HG03521 (cell line): ENCODE measurements around the gene PABPN1.

ENCODE experiments used
- ATAC-seq: cut with Tn5 transposase; IDR thresholded peaks from one replicate; pipeline ENCODE4 v1.9.1; 2021; ENCODE audit warnings: mild to moderate bottlenecking, moderate library complexity; ENCODE audit not compliant: unreplicated experiment

The PABPN1 gene

GRCh38 chr14:23358042-23358441, 36.8 kb downstream of the PABPN1 start:
- ATAC-seq = no peak

GRCh38 chr14:23358553-23359166, 37.4 kb downstream of the PABPN1 start:
- ATAC-seq = no peak

- no peak for ATAC-seq
These were observed 37.9 kb downstream of the PABPN1 start for GRCh38 chr14:23359167-23359626.

GRCh38 chr14:23359722-23360447, 38.6 kb downstream of the PABPN1 start:
- ATAC-seq = no peak

- ATAC-seq = no peak
These were observed 39.2 kb downstream of the PABPN1 start for GRCh38 chr14:23360496-23360895.

GRCh38 chr14:23361320-23361719, 40.1 kb downstream of the PABPN1 start:
- no peak for ATAC-seq

- ATAC-seq = no peak
These were observed 40.5 kb downstream of the PABPN1 start for GRCh38 chr14:23361763-23362162.

- ATAC-seq = no peak
These were observed 40.9 kb downstream of the PABPN1 start for GRCh38 chr14:23362200-23362599.

GRCh38 chr14:23364164-23365035, 43.1 kb downstream of the PABPN1 start:
- no peak for ATAC-seq

- no peak for ATAC-seq
These were observed 43.9 kb downstream of the PABPN1 start, which contains the start of gene EFS for GRCh38 chr14:23365036-23365731. Gene EFS, minus strand, starts transcription at chr14:23365172. Its CDS starts 147 bp downstream, at chr14:23365025.

DNA sequence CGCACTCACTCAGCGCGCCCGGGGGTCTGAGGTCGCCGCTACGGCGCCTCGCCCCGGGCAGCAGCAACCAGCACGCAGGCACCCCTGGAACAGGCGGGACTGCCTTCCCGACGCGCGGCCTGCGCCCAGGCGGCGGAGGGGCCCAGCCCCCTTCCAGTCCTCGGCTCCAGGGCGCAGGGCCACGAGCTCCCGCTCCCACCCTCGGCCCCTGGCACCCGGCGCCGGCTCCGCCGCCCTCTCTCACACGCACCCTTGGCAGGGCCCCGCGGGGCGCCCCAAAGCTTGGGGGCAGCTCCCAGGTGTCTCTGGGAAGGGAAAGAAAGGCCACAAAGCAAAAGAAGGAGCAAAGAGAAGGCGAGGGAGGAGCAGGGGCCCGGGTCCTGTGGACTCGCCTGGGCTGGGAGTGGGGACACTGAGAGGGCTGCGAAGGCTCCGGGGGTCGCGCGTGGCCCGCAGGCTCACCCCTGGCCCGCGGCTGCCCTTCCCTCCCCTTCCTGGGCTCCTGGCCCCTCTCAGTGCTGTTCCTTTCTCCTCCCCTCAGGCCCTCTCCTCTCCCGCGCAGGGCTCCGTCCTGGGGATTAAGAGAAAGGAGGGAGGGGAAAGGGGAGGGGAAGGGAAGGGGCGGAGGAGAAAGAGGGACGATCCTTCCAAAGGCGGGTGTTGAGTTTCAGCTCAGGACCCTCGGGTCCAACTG, 44.6 kb downstream of the PABPN1 start:
- ATAC-seq = no peak

- ATAC-seq = no peak
These were observed 45.2 kb downstream of the PABPN1 start for GRCh38 chr14:23366426-23366921.

- ATAC-seq = no peak
These were observed 49.0 kb downstream of the PABPN1 start for GRCh38 chr14:23370221-23370620.

DNA sequence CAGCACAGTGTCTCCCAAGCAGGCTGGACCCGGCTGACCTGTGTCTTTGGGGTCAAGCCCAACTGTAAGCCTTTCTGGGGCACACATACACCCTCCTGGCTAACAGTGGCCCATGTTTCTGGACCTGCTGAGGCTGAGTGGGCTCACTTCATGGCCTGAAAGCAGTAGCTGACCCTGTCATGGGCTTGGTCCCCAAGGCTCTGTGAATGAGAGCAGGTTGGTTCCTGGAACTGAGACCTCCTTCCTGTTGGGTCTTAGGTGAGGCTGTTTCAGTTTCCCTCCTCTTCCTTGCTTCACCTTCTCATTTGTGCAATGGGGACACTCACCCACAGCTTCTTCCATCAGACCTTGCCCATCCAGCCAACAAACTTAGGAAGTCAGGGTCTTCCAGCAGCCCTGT, 50.6 kb downstream of the PABPN1 start:
- no peak for ATAC-seq

DNA sequence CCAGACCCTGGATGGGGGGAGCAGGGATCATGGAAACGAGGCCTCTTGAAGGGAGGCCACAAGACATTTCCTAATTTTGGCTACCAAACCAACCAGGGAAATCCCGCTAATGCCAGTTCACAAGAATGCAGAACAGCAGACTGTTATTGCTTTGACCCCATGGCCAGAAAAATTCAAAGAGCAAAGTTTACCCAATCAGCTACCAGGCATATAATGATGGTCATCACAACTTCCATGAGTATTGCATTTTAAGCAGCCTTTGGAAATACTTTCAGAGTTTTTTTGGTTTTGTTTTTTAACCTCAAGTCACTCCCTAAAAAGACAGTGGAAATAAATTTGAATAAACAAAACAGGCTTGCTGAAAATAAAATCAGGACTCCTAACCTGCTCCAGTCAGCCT, 51.3 kb downstream of the PABPN1 start, which contains the start of gene IL25:
Gene IL25 (plus strand): TSS at position 301 of the 400 bp plus-strand sequence.
- no peak for ATAC-seq

DNA sequence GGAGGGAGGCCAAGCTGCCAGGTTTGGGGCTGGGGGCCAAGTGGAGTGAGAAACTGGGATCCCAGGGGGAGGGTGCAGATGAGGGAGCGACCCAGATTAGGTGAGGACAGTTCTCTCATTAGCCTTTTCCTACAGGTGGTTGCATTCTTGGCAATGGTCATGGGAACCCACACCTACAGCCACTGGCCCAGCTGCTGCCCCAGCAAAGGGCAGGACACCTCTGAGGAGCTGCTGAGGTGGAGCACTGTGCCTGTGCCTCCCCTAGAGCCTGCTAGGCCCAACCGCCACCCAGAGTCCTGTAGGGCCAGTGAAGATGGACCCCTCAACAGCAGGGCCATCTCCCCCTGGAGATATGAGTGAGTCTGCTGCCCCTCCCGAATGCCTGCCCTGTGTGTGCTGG, 51.8 kb downstream of the PABPN1 start:
- no peak for ATAC-seq
